Astrocyte (in vitro differentiated cells and primary cell): ENCODE measurements around the gene CYP46A1.

Experiments
- CTCF ChIP-seq: IDR thresholded peaks from 2 replicates; pipeline ENCODE4 v1.5.1; 2011; ENCODE audit warnings: low read depth, mild to moderate bottlenecking, inconsistent platforms, low read length, moderate library complexity; ENCODE audit not compliant: insufficient read depth
- EZH2 ChIP-seq: IDR thresholded peaks from 2 replicates; pipeline ENCODE4 v1.6.1; 2012; ENCODE audit warnings: mild to moderate bottlenecking, low read length, inconsistent platforms; ENCODE audit not compliant: insufficient read depth

- TF ChIP-seq EZH2 (no peak), CTCF (no peak)
These were observed 33.0 kb downstream of the CYP46A1 start for GRCh38 chr14:99716850-99717681.
